Naive thymus-derived CD4-positive, alpha-beta T cell (primary cell): Measurements from ENCODE around the gene QKI. TPM values are rescaled to one million over a fixed set of nuclear protein-coding genes. Genes with fewer than 3 reads are reported as not detected.

Experiments
- ATAC-seq: fragments of 150-1000 bp; cut with Tn5 transposase; 2 replicates; pipeline ENCODE4 v1.10.0; 2021; ENCODE audit warnings: mild to moderate bottlenecking, moderate library complexity
- CTCF ChIA-PET: fragments of 350-600 bp; sonication (Branson Sonifier 250); formaldehyde crosslinking; loops from one replicate; lab custom pipeline; 2021; ENCODE audit warnings: antibody characterized with exemption; lab: Charles Lee
- POLR2A ChIA-PET: fragments of 350-600 bp; sonication (Branson Sonifier 250); formaldehyde crosslinking; loops from one replicate; lab custom pipeline; 2021; ENCODE audit warnings: antibody characterized with exemption, inconsistent platforms; lab: Charles Lee
- DNase-seq, 9 donors: peaks; one replicate each; pipeline versions ENCODE4 v3.0.0 to v3.0.0-alpha.2; 2020 to 2022; ENCODE audit warnings: mixed read lengths in 1 of 9
- H3K27ac ChIP-seq: one replicate; pipeline ENCODE4 v1.7.0; 2013; ENCODE audit warnings: mild to moderate bottlenecking, low read depth, low read length, moderate library complexity
- H3K27me3 ChIP-seq, 2 donors: one replicate each; pipeline ENCODE4 v1.7.0; 2013; ENCODE audit warnings: low read length in 2 of 2, mild to moderate bottlenecking in 2 of 2, moderate library complexity in 2 of 2; ENCODE audit not compliant: control insufficient read depth in 2 of 2, insufficient read depth in 2 of 2
- H3K36me3 ChIP-seq, 3 experiments: 1 replicate in 2 of 3; 2 replicates in 1 of 3; pipeline ENCODE4 v1.7.0; 2013; ENCODE audit warnings: low read length in 3 of 3, mild to moderate bottlenecking in 3 of 3, moderate library complexity in 1 of 3; ENCODE audit not compliant: insufficient read depth in 3 of 3, control insufficient read depth in 2 of 3
- H3K4me1 ChIP-seq, 2 donors: one replicate each; pipeline ENCODE4 v1.7.0; 2013; ENCODE audit warnings: low read length in 2 of 2, mild to moderate bottlenecking in 2 of 2, moderate library complexity in 1 of 2; ENCODE audit not compliant: control insufficient read depth in 2 of 2, insufficient read depth in 2 of 2
- H3K4me3 ChIP-seq: 2 replicates; pipeline ENCODE4 v1.7.0; 2013; ENCODE audit warnings: mild to moderate bottlenecking, low read length
- H3K9me3 ChIP-seq, 3 experiments: 1 replicate in 2 of 3; 2 replicates in 1 of 3; pipeline ENCODE4 v1.7.0; 2013; ENCODE audit warnings: low read length in 3 of 3; ENCODE audit not compliant: control insufficient read depth in 2 of 3
- H3K27ac Mint-ChIP-seq, 9 donors: one replicate each; pipeline ENCODE4 v1.8.0; 2020 to 2022; ENCODE audit warnings: mixed read lengths in 9 of 9, mild to moderate bottlenecking in 8 of 9, moderate library complexity in 5 of 9, inconsistent platforms in 2 of 9
- H3K27me3 Mint-ChIP-seq, 5 donors: one replicate each; pipeline ENCODE4 v1.8.0; 2021 to 2022; ENCODE audit warnings: mixed read lengths in 5 of 5, mild to moderate bottlenecking in 1 of 5
- H3K36me3 Mint-ChIP-seq, 5 donors: one replicate each; pipeline ENCODE4 v1.8.0; 2020 to 2022; ENCODE audit warnings: mixed read lengths in 5 of 5, mild to moderate bottlenecking in 3 of 5, inconsistent platforms in 1 of 5
- H3K4me1 Mint-ChIP-seq, 7 donors: one replicate each; pipeline ENCODE4 v1.8.0; 2020 to 2022; ENCODE audit warnings: mixed read lengths in 7 of 7, mild to moderate bottlenecking in 3 of 7, inconsistent platforms in 1 of 7
- H3K4me3 Mint-ChIP-seq, 10 donors: one replicate each; pipeline ENCODE4 v1.8.0; 2020 to 2022; ENCODE audit warnings: mild to moderate bottlenecking in 10 of 10, mixed read lengths in 10 of 10, moderate library complexity in 6 of 10, inconsistent platforms in 2 of 10
- H3K9me3 Mint-ChIP-seq, 11 donors: one replicate each; pipeline ENCODE4 v1.8.0; 2020 to 2022; ENCODE audit warnings: mixed read lengths in 11 of 11, mild to moderate bottlenecking in 4 of 11, inconsistent platforms in 1 of 11, moderate library complexity in 1 of 11
- intact Hi-C, 2 donors: fragments of 100-400 bp; cut with micrococcal nuclease; formaldehyde crosslinking; loops; one replicate each; pipeline ENCODE4 v1.15.1; 2023
- polyA plus RNA-seq, 2 donors: library from polyadenylated mRNA; unstranded; fragments of 300-500 nt; fragmentation: Illumina TruSeq; gene quantifications; one replicate each; pipeline ENCODE4 v1.2.3, GENCODE V29; 2021
- total RNA-seq, 6 experiments: library from RNA in 5 of 6; stranded (reverse) in 5 of 6; gene quantifications; 1 replicate in 5 of 6; 2 replicates in 1 of 6; pipeline ENCODE4 v1.2.3 and lab custom pipeline; 2021 to 2026

Gene QKI
- total and polyA plus RNA-seq, 7 experiments from 2014 or later = 15.0 to 147 (median 72.5) TPM

DNA sequence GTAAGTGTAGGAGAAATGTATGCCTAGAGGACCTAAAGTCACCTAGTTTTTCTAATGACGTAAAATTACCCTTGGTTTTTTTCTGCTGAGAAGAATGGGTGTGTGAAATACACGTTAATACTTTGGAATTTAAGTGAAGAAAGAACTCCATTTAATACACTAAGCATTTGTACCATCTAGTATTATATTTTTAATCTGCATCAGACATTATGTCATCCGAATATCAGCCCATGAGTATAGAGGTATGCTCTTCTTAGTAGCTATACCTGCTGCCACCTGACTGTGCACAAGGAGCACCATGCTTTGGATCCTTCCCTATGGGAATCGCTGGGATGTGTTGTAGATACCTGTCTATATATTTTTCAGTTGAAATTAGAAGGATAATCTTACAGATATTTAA lies 106.4 kb downstream of the QKI start:
- no peaks in the 10 kb centered on the region for H3K9me3 ChIP-seq
- ChIA-PET POLR2A (no interaction called here), CTCF (no interaction called here)
- H3K4me3 ChIP-seq = no peak overlapping the region
- H3K27me3 ChIP-seq = no peaks in the 10 kb centered on the region
- H3K4me3 Mint-ChIP-seq = no peak overlapping the region
- H3K4me1 ChIP-seq = no peaks in the 10 kb centered on the region
- H3K27me3 Mint-ChIP-seq = no peaks in the 10 kb centered on the region
- no peak overlapping the region for H3K27ac ChIP-seq
- H3K9me3 Mint-ChIP-seq = no peaks in the 10 kb centered on the region
- H3K27ac Mint-ChIP-seq = no peak overlapping the region
- no peak for DNase-seq
- H3K36me3 ChIP-seq = no peaks in the 10 kb centered on the region
- ATAC-seq = no peak
- intact Hi-C loops = no loop called here
- H3K4me1 Mint-ChIP-seq = peaks cover 13 to 54% (median 44%) of the 10 kb centered on the region in 7 donors
- peaks cover 0 to 15% (median 3%) of the 10 kb centered on the region in 5 donors for H3K36me3 Mint-ChIP-seq

DNA sequence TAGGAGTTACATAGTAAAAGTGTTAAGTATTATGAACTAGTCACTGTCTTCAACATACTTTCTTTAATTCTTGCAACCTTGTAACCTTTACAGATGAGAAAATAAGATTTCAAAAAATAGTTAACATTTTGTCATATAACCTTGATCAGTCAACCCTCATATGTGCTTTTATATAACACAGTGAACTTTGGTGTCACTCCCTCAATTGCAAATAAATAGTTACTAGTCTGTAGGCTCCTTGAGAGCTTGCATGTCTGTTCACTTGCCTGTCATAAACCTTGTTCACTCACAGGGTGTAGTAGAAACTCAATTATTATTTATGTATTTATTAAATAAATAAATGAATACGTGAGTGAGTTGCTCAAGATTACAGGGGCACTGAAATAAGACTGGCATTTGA lies 107.5 kb downstream of the QKI start:
- no peaks in the 10 kb centered on the region for H3K9me3 ChIP-seq
- H3K27me3 Mint-ChIP-seq = no peaks in the 10 kb centered on the region
- intact Hi-C loops = no loop called here
- H3K4me3 ChIP-seq = no peak overlapping the region
- H3K36me3 Mint-ChIP-seq = peaks cover 0 to 12% (median 2%) of the 10 kb centered on the region in 5 donors
- no peaks in the 10 kb centered on the region for H3K36me3 ChIP-seq
- no peaks in the 10 kb centered on the region for H3K4me1 ChIP-seq
- H3K27ac Mint-ChIP-seq = no peak overlapping the region
- no peaks in the 10 kb centered on the region for H3K27me3 ChIP-seq
- ChIA-PET CTCF (interaction anchor here (0.7 kb wide), 1 partner anchor 12 kb away, joined by 3 read pairs; no protein-coding TSS in a partner anchor), POLR2A (interaction anchor here (0.5 kb wide), 1 partner anchor 55 kb away, joined by 4 read pairs; no protein-coding TSS in a partner anchor)
- DNase-seq (no peak), ATAC-seq (no peak)
- peaks cover 9 to 58% (median 49%) of the 10 kb centered on the region in 7 donors for H3K4me1 Mint-ChIP-seq
- no peaks in the 10 kb centered on the region for H3K9me3 Mint-ChIP-seq
- no peak overlapping the region for H3K27ac ChIP-seq
- H3K4me3 Mint-ChIP-seq = no peak overlapping the region

DNA sequence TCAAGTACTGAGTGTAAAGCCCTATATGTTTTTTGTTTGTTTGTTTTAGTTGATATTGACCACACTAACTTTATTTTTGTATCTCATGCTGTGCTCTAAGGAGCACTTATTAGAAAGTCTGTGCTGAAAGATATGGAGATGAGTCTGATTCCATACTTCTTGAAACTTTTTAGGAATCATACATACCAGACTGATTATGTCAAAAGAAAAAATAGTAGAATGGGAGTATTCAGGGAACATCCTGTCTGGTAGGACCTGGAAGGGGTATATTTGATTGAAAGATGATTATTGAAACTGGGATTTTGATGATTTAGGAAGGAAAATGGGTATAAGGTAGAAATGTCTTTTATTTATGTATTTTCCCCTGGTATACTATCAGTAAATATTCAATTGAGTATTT lies 111.4 kb downstream of the QKI start:
- CTCF ChIA-PET = no interaction called here
- no peak overlapping the region for H3K27ac ChIP-seq
- H3K4me1 ChIP-seq = peaks cover 0 to 2% of the 10 kb centered on the region in 2 donors
- no peaks in the 10 kb centered on the region for H3K27me3 Mint-ChIP-seq
- no peak overlapping the region for H3K4me3 Mint-ChIP-seq
- H3K9me3 ChIP-seq = no peaks in the 10 kb centered on the region
- no peak overlapping the region for H3K4me3 ChIP-seq
- POLR2A ChIA-PET = no interaction called here
- H3K4me1 Mint-ChIP-seq = peaks cover 0 to 60% (median 56%) of the 10 kb centered on the region in 7 donors
- DNase-seq (no peak), ATAC-seq (no peak)
- H3K36me3 ChIP-seq = no peaks in the 10 kb centered on the region
- intact Hi-C loops = no loop called here
- no peaks in the 10 kb centered on the region for H3K9me3 Mint-ChIP-seq
- H3K27ac Mint-ChIP-seq = peak overlapping the region in 1 of 9 donors; percentile 24
- H3K27me3 ChIP-seq = no peaks in the 10 kb centered on the region
- H3K36me3 Mint-ChIP-seq = peaks cover 0 to 10% (median 1%) of the 10 kb centered on the region in 5 donors

DNA sequence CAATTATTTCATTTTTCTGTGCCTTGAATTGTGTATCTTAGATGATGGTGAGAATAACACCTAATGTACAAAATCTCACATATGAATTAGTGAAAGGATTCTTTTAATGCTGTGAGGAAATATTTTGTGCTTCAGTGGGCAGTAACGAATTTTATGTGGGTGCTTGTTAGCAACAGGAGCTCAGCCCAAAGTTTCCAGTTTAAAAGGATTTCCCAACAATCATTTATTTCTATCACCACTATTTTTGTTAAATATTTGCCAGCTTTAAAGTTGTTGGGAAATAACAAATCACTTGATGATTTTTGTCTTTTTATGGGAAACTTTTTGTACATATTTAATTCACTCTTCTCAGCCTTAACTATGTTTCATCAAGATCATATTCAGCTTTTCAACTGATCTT lies 111.8 kb downstream of the QKI start:
- H3K4me1 ChIP-seq = peaks cover 0 to 2% of the 10 kb centered on the region in 2 donors
- Mint-ChIP-seq H3K4me3 (no peak overlapping the region), H3K27ac (no peak overlapping the region), H3K4me1 (peaks cover 0 to 62% (median 57%) of the 10 kb centered on the region in 7 donors), H3K27me3 (no peaks in the 10 kb centered on the region), H3K9me3 (no peaks in the 10 kb centered on the region), H3K36me3 (peaks cover 0 to 10% (median 1%) of the 10 kb centered on the region in 5 donors)
- H3K4me3 ChIP-seq = no peak overlapping the region
- H3K27me3 ChIP-seq = no peaks in the 10 kb centered on the region
- ChIA-PET CTCF (no interaction called here), POLR2A (no interaction called here)
- no peak overlapping the region for H3K27ac ChIP-seq
- DNase-seq = no peak
- no peaks in the 10 kb centered on the region for H3K9me3 ChIP-seq
- intact Hi-C loops = no loop called here
- H3K36me3 ChIP-seq = no peaks in the 10 kb centered on the region
- no peak for ATAC-seq

DNA sequence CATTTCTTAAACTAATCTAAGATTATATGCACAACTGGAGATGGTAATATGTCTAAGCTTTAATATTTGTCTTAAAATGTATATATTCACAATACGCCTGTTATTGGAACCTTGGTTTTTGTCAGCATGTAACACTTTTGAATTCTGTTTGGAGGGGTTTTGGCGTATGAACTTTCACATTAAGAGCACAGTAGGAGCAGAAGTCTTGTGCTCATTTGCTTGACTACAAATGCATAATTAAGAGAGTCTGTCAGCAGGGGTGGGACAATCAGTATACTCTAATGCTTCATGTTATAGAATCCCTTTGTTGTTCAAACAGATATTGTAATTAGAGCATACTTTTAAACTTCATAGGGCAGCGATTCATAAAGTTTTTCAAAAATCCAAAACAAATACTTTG lies 112.8 kb downstream of the QKI start:
- no peaks in the 10 kb centered on the region for H3K9me3 Mint-ChIP-seq
- Histone ChIP-seq H3K4me3 (no peak overlapping the region), H3K27me3 (no peaks in the 10 kb centered on the region), H3K36me3 (no peaks in the 10 kb centered on the region), H3K9me3 (no peaks in the 10 kb centered on the region), H3K27ac (no peak overlapping the region), H3K4me1 (peaks cover 0 to 2% of the 10 kb centered on the region in 2 donors)
- H3K36me3 Mint-ChIP-seq = peaks cover 0 to 10% (median 1%) of the 10 kb centered on the region in 5 donors
- H3K27ac Mint-ChIP-seq = no peak overlapping the region
- ATAC-seq (no peak), DNase-seq (no peak)
- no peak overlapping the region for H3K4me3 Mint-ChIP-seq
- ChIA-PET POLR2A (no interaction called here), CTCF (no interaction called here)
- intact Hi-C loops = no loop called here
- H3K27me3 Mint-ChIP-seq = no peaks in the 10 kb centered on the region
- peaks cover 0 to 69% (median 64%) of the 10 kb centered on the region in 7 donors for H3K4me1 Mint-ChIP-seq

DNA sequence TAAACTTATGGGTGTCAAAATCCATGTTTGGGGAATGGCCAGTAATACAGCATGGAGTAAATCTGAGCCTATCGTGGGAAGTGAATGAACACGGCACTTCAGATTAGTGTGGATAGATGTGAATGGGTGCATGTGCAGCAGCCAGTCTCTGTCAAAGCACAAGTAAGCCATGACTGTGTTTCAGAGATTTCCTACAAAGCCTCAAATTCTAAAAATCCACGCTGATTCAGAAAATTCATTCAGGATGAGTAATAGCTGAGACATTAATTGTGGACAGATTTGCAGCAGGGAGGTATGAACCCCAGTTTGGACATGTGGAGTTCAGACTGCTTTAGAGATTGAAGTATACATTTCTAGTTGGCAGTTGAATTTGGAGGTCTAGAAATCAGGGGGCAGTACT lies 115.1 kb downstream of the QKI start:
- Histone ChIP-seq H3K4me3 (no peak overlapping the region), H3K4me1 (peaks cover 0 to 2% of the 10 kb centered on the region in 2 donors), H3K9me3 (no peaks in the 10 kb centered on the region), H3K36me3 (no peaks in the 10 kb centered on the region), H3K27me3 (no peaks in the 10 kb centered on the region), H3K27ac (no peak overlapping the region)
- Mint-ChIP-seq H3K27me3 (no peaks in the 10 kb centered on the region), H3K9me3 (no peaks in the 10 kb centered on the region), H3K4me1 (peaks cover 0 to 70% (median 60%) of the 10 kb centered on the region in 7 donors), H3K4me3 (peak overlapping the region in 1 of 10 donors; percentile 18), H3K27ac (no peak overlapping the region), H3K36me3 (peaks cover 0 to 8% (median 3%) of the 10 kb centered on the region in 5 donors)
- ChIA-PET CTCF (interaction anchor here (1.3 kb wide), 1 partner anchor 27 kb away, joined by 3 read pairs; no protein-coding TSS in a partner anchor), POLR2A (no interaction called here)
- ATAC-seq = no peak
- no peak for DNase-seq
- intact Hi-C loops = no loop called here

DNA sequence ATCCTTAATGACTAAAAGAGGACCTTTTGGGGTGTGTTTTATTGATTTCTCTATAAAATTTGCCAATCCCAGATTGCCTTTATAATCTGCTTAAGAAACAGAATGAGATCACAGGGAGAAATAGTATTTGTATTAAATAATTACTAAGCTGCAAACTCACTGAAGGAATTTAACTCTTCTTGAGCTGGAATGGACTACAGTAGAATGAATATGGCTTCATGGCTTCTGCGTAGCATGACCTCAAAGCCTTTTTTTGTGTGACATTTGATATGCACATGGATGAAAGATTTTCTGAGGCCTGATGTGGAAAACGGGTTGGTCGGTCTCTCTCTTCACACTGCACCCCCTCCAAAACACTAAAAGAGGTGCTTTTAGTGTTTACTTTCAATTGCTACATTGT lies 115.9 kb downstream of the QKI start:
- no peaks in the 10 kb centered on the region for H3K36me3 ChIP-seq
- no peak overlapping the region for H3K27ac ChIP-seq
- Mint-ChIP-seq H3K4me1 (peaks cover 0 to 71% (median 57%) of the 10 kb centered on the region in 7 donors), H3K27me3 (no peaks in the 10 kb centered on the region), H3K4me3 (peak overlapping the region in 1 of 10 donors; percentile 18), H3K9me3 (no peaks in the 10 kb centered on the region), H3K36me3 (peaks cover 0 to 9% (median 6%) of the 10 kb centered on the region in 5 donors), H3K27ac (no peak overlapping the region)
- no peaks in the 10 kb centered on the region for H3K27me3 ChIP-seq
- no peaks in the 10 kb centered on the region for H3K9me3 ChIP-seq
- ChIA-PET POLR2A (no interaction called here), CTCF (no interaction called here)
- H3K4me3 ChIP-seq = no peak overlapping the region
- DNase-seq (no peak), ATAC-seq (no peak)
- intact Hi-C loops = no loop called here
- peaks cover 0 to 2% of the 10 kb centered on the region in 2 donors for H3K4me1 ChIP-seq
